GM18951 (cell line): ENCODE data around the gene WBP2NL.

Experiments
- POLR2A ChIP-seq: IDR thresholded peaks from 4 replicates; pipeline ENCODE4 v1.6.1; 2011; ENCODE audit warnings: mild to moderate bottlenecking; ENCODE audit not compliant: insufficient read length, insufficient read depth; ENCODE audit errors: extremely low read depth
- in situ Hi-C: fragments of 300-500 bp; cut with MboI; formaldehyde crosslinking; loops from one replicate; pipeline ENCODE4 v1.12.0; 2022; ENCODE audit warnings: low sequenced_read_pairs, mixed read lengths, inconsistent platforms; ENCODE audit not compliant: unreplicated experiment

The WBP2NL gene

DNA sequence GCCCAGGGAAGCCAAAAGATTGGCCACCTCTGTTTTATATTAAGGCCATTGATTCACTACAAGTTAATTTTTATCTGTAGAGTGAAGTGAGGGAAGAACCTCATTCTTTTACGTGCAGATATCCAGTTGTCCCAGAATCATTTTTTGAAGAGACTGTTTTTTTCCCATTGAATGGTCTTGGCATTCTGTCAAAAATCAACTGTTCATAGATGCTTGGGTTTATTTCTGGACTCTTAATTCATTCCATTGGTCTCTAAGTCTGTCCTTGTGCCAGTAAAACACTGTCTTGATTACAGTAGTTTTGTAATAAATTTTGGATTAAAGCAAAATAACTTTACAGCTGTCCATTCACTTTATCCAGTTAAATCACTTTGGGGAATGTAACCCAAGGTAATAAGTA is 26.8 kb downstream of the WBP2NL start:
- no peak for TF ChIP-seq POLR2A
- in situ Hi-C loops = no loop called here

DNA sequence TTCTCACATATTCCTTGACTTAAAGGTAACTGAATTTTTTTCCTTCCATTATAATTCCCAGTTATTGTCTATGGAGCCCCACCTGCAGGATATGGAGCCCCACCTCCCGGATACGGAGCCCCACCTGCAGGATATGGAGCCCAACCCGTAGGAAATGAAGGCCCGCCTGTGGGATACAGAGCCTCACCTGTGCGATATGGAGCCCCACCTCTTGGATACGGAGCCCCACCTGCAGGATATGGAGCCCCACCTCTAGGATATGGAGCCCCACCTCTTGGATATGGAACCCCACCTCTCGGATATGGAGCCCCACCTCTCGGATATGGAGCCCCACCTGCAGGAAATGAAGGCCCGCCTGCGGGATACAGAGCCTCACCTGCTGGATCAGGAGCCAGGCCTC is 28.1 kb downstream of the WBP2NL start:
- TF ChIP-seq POLR2A = no peak
- in situ Hi-C loops = no loop called here

DNA sequence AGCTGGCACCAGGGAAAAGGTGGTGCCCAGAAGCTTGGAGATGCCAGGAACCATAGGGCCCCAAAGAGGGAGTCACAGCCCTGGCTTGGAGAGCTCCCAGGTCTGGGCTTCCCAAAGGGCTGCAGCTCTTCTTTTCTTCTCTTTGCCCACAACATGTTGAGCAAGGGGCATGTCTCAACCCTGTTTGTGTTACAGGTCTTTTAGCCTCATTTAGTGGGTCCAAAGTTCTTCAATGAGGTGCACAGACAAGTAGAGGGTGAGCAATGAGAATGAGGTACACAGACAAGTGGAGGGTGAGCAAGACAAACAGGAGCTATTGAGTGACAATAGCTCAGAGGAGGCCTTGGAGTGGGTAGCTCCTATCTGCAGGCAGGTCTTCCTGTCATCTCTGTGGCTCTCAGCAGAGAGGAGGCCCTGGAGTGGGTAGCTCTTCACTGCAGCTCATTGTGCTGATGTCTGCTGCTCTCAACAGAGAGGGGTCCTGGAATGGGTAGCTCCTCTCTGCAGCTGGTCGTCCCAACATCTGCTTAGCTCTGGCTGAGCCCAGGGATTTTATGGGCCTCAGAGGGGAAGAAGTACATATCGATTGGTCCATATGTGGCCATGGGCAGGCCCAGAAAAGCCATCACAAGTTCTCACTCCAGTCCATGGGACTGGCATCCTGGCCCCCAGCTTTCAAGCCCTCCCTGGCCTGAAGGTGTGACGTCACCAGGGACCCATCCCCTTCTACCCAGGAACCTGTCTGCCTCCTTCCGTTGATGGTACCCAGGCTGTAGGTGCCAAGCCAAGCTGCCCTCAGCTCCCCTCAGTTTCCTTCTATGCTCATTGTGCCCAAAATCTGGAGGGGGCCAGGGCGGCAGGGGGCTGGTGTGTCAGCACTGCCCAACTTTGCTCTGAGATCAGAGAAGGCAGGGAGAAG is 34.9 kb downstream of the WBP2NL start:
- in situ Hi-C loops = no loop called here

DNA sequence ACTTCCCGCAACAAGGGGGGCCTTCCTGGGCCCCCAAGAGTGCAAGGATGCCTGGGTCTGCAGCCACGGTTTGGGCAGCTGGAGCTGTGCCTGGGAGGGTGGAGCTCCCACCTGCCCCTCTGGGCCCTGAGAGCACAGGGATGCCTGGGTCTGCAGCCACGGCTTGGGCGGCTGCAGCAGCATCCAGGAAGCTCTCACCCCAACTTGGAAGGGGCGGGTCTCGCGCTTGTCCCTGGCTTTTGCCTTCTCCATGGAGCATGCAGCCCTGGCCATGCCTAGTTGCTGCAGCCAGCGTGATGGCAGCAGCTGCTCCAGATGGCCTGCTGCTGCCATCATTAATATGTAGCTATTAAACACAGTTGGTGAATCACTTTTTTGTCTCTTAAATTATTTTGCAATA is 36.7 kb downstream of the WBP2NL start:
- in situ Hi-C loops = no loop called here

More for the DNA sequence above, 34.9 kb downstream of the WBP2NL start:
- TF ChIP-seq POLR2A = no peak

DNA sequence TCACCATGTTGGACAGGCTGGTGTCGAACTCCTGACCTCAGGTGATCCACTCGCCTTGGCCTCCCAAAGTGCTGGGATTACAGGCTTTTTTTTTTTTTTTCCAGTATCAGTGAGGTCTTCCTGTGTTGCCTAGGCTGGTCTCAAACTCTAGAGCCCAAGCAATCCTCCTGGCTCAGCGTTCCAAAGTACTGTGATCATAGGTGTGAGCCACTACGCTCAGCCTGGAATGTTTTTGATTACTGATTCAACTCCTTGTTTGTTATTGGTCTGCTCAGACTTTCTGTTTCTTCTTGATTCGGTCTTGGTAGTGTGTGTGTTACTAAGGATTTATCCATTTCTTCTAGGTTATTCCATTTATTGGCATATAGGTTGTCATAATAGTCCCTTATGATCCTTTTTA is 40.7 kb downstream of the WBP2NL start:
- in situ Hi-C loops = no loop called here
- TF ChIP-seq POLR2A = no peak

More for the DNA sequence above, 36.7 kb downstream of the WBP2NL start:
- no peak for TF ChIP-seq POLR2A

DNA sequence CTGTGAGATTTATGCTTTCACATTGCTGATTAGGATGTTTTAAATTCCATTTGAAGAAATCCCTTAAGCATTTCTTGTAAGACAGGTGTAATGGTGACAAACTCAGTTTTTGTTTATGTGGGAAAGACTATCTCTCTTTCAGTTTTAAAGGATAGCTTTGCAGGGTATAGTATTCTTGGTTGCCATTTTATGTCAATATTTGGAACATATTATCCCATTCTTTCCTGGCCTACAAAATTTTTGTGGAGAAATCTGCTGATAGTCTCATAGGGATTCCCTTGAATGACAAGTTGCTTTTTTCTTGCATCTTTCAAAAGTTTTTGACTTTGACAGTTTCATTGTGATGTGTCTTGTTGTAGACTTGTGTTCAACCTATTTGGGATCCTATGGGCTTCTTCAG is 43.2 kb downstream of the WBP2NL start:
- no peak for TF ChIP-seq POLR2A
- in situ Hi-C loops = no loop called here

DNA sequence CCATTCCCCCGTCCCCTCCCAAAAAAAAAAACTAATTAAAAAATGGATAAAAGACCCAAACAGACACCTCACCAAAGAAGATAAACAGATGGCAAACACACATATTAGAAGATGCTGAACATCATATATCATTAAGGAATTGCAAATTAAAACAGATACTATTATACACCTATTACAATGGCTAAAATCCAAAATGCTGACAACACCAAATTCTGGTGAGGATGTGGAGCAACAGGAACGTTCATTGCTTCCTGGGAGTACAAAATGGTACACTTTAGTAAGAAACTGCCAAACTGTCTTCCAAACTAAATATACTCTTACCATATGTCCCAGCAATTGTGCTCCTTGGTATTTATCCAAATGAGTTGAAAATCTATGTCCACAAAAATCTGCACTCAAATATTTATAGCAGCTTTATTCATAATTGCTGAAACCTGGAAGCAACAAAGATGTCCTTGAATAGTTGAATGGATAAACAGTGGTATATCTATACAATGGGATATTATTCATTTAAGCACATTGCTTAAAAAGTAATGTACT is 52.1 kb downstream of the WBP2NL start:
- no peak for TF ChIP-seq POLR2A
- in situ Hi-C loops = no loop called here

DNA sequence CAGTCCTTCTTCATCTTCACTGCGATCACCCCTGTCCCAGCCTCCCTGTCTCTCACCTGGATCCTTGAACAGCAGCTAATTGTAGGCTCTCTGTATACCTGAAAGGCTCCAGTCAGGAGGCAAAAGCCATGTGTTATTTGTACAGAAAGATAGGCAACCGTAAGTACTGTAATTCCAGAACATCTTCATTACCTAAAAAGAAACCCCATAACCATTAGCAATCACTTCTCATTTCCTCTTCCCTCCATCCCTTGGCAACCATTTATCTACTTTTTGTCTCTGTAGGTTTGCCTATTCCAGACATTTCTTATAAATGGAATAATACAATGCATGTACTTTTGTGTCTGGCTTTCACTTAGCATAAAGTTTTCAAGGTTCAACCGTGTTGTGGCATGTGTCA is 54.2 kb downstream of the WBP2NL start:
- in situ Hi-C loops = no loop called here
- no peak for TF ChIP-seq POLR2A

DNA sequence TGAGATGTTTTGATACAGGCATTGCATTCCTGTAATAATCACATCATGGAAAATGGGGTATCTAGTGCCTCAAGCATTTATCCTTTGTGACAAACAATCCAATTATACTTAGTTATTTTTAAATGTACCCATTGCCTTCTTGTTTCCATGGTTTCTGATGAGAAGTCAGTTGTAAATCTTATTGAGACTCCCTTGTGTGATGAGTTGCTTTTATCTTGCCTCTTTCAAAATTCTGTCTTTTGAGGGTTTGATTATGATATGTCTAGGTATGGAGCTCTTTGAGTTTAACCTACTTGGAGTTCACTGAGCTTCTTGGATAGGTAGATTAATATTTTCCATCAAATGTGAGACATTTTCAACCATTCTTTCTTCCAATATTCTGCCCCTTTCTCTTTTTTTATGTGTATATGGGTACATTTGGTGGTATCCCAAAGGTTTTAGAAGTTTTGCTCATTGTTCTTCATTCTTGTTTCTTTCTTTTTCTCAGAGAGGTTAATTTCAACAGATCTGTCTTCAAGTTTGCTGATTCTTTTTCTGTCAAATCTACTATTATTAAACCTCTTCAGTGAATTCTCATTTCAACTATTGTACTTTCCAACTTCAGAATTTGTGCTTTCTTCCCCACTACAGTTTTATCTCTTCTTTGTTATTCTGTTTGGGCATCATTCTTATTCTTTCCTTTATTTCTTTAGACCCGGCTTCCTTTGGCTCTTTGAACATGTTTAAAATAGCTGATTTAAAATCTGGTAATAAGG is 58.3 kb downstream of the WBP2NL start:
- no peak for TF ChIP-seq POLR2A
- in situ Hi-C loops = no loop called here

DNA sequence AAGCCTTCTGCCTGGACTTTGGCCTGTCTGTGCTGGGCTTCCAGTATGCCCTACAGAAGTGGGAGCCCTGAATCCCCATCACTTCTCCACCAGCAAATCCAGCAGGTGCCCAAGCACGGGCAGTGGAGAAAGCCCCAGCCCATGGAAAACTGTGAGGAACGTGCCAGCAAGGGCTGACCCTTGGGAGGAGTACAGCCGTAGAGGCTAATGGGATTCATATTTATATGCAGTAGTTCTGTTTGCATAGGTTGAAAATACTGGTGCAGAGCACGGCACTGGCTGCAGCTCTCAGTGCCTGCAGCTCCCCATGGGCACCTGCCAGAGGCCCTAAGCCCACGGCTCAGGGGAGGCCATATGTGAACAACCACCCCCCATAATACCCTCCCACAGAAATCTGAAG is 61.9 kb downstream of the WBP2NL start:
- in situ Hi-C loops = no loop called here
- no peak for TF ChIP-seq POLR2A

DNA sequence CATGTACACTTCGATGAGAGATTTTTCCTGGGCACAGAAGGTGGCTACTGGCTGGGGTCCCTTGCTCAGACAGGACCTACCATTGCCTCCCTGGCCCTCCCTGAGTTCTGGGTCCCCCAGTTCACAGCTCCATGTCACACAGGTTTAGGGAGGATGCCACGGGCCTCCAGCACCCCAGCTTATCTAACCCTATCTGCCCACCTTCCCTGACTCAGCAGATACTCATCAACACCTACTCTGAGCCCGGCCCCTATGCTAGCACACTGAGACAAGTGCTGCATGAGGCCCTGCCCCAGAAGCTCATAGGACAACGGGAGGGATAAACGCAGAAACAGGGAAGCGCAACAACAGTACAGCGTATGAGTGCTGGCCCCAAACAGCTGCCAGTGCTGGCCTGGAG is 62.5 kb downstream of the WBP2NL start:
- TF ChIP-seq POLR2A = no peak
- in situ Hi-C loops = no loop called here

DNA sequence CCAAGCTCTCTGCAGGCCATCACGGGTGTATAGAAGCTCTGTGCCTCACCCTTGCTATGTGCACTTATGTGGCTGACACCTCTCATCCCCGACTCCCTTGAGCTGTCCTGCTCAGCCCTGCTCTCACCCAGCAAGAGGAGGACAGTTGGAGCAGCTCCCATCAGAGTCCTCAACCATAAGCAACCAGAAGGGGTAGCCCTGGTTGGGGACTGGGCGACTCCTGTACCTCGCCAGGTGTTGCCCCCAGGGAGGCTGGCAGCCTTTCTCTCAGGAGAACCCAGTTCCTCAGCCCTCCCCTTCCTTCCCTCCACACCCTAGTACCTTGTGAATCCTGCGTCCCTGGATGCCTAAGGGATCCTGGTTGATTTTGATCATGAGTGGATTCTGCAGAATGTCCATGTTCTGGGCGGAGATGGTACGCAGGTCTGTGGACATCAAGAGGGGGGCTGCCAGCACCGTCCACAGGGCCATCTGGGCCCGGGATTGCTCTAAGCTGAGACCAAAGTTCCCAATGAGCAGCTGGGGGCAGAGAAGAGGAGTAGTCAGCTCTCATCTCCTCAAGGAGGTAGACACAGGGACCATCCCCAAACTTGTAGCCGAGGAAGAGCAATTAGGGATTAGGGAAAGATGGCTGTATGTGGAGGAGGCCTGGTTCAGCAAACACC is 64.0 kb downstream of the WBP2NL start:
- no peak for TF ChIP-seq POLR2A
- in situ Hi-C loops = no loop called here

DNA sequence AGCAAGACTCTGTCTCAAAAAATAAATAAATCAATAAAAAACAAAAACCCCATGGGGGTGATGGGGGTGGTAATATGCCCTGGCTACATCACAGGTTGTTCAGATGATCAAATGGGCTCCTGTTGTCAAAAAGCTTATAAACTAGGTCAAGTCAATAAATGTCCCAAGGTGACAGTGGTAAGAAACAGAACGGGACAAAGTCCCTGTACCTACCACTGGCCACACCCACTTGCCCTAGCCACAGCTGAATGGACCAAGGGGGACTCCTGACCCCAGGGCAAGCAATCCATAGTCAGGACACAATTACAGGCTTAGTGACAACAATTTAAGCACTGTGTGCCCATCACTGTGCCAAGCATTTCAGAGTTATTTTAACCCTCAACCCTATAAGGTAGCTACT is 66.0 kb downstream of the WBP2NL start:
- no peak for TF ChIP-seq POLR2A
- in situ Hi-C loops = no loop called here

DNA sequence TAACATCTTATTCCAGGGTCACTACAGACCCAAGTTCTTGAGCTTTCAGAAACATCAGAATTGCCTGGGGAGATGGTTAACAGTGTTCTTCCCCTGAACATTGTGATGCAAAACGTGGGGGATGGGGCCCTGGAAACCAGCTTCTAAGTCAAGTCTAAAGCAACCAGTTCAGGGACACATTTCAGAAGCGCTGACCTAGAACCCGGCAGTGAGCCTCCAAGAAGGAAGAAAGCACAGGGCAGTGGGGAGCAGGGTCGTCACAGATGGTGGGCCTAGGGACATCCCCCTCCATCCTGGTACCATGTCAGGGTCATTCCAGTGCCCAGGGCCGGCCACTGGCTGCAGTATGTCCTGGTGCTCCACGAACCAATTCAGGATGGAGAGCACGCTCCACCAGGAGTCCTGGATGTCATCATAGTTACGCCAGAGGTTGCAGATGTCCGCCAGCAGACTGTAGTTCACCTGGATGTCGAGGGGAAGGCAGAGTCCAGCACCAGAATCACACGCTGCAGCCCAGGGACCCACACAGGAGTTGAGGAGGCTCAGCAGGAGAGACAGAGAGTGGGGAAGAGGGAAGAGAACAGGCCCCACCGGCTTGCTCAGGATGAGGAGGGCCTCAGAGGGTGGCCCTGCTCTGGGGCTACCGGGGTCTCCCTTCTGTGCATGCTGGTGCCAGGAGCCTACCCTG is 67.0 kb downstream of the WBP2NL start:
- in situ Hi-C loops = no loop called here
- no peak for TF ChIP-seq POLR2A
